Esophagus (tissue), 2 donors: ENCODE results near the gene IPO11. TPM values are rescaled to one million over a fixed set of nuclear protein-coding genes. Genes with fewer than 3 reads are reported as not detected.
"Not testable (repeated sequence)": the region's sequence is repeated elsewhere in the genome, so short reads cannot be mapped to it uniquely, and the experiment has no call there.

Experiments used
- H3K27ac ChIP-seq, 2 donors: one replicate each; pipeline ENCODE4 v1.5.1; 2013; ENCODE audit warnings: low read depth in 2 of 2, mild to moderate bottlenecking in 2 of 2, inconsistent platforms in 1 of 2, low read length in 1 of 2, moderate library complexity in 1 of 2
- H3K27me3 ChIP-seq, 2 donors: one replicate each; pipeline ENCODE4 v1.6.1; 2013; ENCODE audit warnings: low read length in 2 of 2, control low read depth in 1 of 2, mild to moderate bottlenecking in 1 of 2; ENCODE audit not compliant: insufficient read depth in 2 of 2, control insufficient read depth in 1 of 2
- H3K36me3 ChIP-seq, 2 donors: one replicate each; pipeline ENCODE4 v1.6.1; 2013; ENCODE audit warnings: low read length in 1 of 2; ENCODE audit not compliant: control insufficient read depth in 2 of 2, insufficient read depth in 2 of 2
- H3K4me1 ChIP-seq, 2 donors: one replicate each; pipeline ENCODE4 v1.6.1; 2013; ENCODE audit warnings: low read length in 1 of 2; ENCODE audit not compliant: control insufficient read depth in 2 of 2, insufficient read depth in 2 of 2
- H3K4me3 ChIP-seq, 2 donors: one replicate each; pipeline ENCODE4 v1.5.1; 2013; ENCODE audit warnings: low read length in 2 of 2, mild to moderate bottlenecking in 2 of 2, low read depth in 1 of 2, moderate library complexity in 1 of 2
- H3K9me3 ChIP-seq, 2 donors: one replicate each; pipeline ENCODE4 v1.6.1; 2013; ENCODE audit warnings: mild to moderate bottlenecking in 2 of 2, low read depth in 1 of 2, low read length in 1 of 2, moderate library complexity in 1 of 2; ENCODE audit not compliant: control insufficient read depth in 2 of 2, insufficient read depth in 1 of 2
- WGBS, 2 donors: extraction: QIAGEN DNeasy Blood & Tissue Kit; methylation state at CpG; one replicate each; pipeline ENCODE4 v1.1.7; 2013; 5-methylcytosine and 5-hydroxymethylcytosine counted together
- polyA plus RNA-seq, 2 donors: library from polyadenylated mRNA; stranded (reverse); fragments of 200-250 nt; gene quantifications; one replicate each; pipeline ENCODE4 v1.2.3, GENCODE V29; 2013
- donor health status: healthy with polysubstance abuse.
- donor health status: Bipolar disorder and iron deficiency.

IPO11 gene
- polyA plus RNA-seq, 2 donors = 5.4 to 9.1 TPM

DNA sequence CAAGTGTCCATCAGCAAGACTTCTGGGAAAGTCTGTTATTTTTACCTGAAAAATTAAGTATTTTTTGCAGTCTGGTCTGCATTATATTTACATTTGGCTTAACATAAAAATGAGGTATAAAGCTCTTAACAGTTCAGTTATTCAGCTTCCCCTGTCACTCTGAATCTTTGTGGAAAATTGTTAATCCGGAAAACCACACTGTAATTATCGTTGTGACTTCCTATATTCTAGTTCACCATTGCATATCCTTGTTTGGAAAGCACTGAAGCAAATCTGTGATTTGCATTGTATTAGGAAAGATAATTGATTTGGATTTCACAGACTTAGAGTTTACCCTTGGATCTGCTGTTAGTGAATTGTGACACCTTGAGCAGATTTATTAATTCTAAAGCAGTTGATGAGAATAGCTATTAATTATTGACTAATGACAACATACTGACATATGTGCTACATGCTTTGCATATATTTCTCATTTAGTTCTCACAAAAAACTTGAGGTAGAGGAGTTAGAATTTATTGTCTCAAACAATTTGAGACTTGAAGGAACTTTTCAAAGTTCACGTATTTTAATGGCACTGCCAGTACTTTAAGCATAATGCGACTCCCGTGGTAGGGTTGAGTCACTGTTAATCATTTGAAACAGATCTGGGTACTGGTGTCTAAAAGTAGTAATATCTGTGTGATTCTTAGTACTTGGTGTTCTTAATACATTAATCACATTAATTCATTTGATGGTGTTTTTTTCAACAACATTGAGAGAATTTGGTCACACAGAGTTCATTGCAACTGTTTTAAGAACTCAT, 94.3 kb downstream of the IPO11 start:
- Histone ChIP-seq H3K36me3 (no peaks in the 10 kb centered on the region), H3K27ac (no peak overlapping the region), H3K9me3 (no peaks in the 10 kb centered on the region), H3K27me3 (no peaks in the 10 kb centered on the region), H3K4me1 (no peaks in the 10 kb centered on the region), H3K4me3 (no peak overlapping the region)
- 84 to 87% methylated on average over 5 of the region's 5 CpGs for WGBS, 2 donors

DNA sequence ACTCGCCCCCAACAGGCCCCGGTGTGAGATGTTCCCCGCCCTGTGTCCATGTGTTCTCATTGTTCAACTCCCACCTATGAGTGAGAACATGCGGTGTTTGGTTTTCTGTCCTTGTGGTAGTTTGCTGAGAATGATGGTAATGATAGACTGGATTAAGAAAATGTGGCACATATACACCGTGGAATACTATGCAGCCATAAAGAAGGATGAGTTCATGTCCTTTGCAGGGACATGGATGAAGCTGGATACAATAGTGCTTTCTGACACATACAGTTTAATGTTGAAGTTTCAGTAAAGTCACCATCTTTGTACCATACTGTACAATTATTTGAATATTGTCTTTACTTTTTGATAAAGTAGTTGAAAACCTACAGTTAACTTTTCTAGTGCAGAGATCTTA, 96.2 kb downstream of the IPO11 start:
- not testable (repeated sequence) for H3K27ac ChIP-seq, H3K9me3 ChIP-seq, H3K36me3 ChIP-seq, H3K4me3 ChIP-seq, H3K4me1 ChIP-seq, H3K27me3 ChIP-seq
- 97% methylated on average over 5 of the region's 5 CpGs for WGBS, 2 donors

DNA sequence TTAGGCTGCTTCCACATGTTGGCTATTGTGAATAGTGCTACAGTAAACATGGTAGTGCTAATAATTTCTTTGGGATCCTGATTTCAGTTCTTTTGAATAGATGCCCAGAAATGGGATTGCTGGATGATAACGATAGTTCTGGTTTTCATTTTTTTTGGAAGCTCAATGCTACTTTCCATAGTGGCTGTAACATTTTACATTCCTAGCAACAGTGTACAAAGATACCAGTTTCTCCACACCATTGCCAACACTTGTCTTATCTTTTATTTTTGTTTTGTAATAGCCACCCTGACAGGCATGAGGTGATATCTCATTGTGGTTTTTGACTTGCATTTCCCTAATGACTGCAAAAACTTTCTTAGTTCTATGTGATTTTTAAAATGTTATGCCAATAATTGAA, 97.2 kb downstream of the IPO11 start:
- Histone ChIP-seq H3K27ac (no peak overlapping the region), H3K4me3 (no peak overlapping the region), H3K4me1 (no peaks in the 10 kb centered on the region), H3K9me3 (no peaks in the 10 kb centered on the region), H3K36me3 (no peaks in the 10 kb centered on the region), H3K27me3 (no peaks in the 10 kb centered on the region)
- 76 to 81% methylated on average over 1 of the region's 1 CpG for WGBS, 2 donors

DNA sequence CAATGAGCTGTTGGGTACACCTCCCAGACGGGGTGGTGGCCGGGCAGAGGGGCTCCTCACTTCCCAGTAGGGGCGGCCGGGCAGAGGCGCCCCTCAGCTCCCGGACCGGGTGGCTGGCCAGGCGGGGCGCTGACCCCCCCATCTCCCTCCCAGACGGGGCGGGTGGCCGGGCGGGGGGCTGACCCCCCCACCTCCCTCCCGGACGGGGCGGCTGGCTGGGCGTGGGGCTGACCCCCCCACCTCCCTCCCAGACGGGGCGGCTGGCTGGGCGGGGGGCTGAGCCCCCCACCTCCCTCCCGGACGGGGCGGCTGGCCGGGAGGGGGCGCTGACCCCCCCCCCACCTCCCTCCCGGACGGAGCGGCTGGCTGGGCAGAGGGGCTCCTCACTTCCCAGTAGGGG, 100.5 kb downstream of the IPO11 start:
- not testable (repeated sequence) for H3K4me3 ChIP-seq, H3K36me3 ChIP-seq
- 92 to 95% methylated on average over 8 to 25 of the region's 28 CpGs for whole genome bisulfite sequencing, 2 donors

DNA sequence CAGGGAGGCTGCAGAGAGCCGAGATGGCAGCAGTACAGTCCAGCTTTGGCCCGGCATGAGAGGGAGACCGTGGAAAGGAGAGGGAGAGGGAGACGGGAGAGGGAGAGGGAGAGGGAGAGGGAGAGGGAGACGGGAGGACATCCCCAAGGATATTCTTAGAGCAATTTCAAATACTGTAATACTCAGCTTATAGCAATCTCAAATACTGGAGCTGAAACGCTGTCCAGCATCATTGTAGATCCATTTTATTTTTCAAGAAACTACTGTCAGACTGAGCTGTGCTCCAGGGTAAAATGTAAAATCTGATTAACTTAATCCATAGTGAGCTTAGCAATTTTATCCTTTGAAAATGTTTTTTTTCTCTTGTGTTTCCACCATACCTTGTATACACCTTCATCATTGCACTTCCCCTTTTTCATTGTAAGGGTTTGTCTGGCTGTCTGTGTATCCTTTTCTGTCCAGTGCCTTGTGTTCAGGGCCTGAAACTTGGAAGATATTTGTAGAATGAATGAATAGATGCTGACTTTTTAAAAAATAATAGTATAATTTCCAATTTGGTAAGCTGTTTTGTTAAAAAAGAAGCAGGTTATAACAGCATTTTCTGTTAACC, 102.1 kb downstream of the IPO11 start:
- H3K27me3 ChIP-seq = no peaks in the 10 kb centered on the region
- H3K9me3 ChIP-seq = no peaks in the 10 kb centered on the region
- no peaks in the 10 kb centered on the region for H3K4me1 ChIP-seq
- peaks cover 0 to under 1% of the 10 kb centered on the region in 2 donors for H3K36me3 ChIP-seq
- H3K27ac ChIP-seq = no peak overlapping the region
- no peak overlapping the region for H3K4me3 ChIP-seq
- 84 to 97% methylated on average over 3 to 5 of the region's 6 CpGs for WGBS, 2 donors

More for the DNA sequence above, 100.5 kb downstream of the IPO11 start:
- not testable (repeated sequence) for H3K9me3 ChIP-seq, H3K4me1 ChIP-seq, H3K27ac ChIP-seq, H3K27me3 ChIP-seq

GRCh38 chr5:62520812-62521211, 108.2 kb downstream of the IPO11 start:
- H3K4me1 ChIP-seq, H3K27ac ChIP-seq, H3K36me3 ChIP-seq, H3K27me3 ChIP-seq, H3K9me3 ChIP-seq, H3K4me3 ChIP-seq: not testable (repeated sequence)
- 96 to 97% methylated on average over 1 of the region's 1 CpG for WGBS, 2 donors

DNA sequence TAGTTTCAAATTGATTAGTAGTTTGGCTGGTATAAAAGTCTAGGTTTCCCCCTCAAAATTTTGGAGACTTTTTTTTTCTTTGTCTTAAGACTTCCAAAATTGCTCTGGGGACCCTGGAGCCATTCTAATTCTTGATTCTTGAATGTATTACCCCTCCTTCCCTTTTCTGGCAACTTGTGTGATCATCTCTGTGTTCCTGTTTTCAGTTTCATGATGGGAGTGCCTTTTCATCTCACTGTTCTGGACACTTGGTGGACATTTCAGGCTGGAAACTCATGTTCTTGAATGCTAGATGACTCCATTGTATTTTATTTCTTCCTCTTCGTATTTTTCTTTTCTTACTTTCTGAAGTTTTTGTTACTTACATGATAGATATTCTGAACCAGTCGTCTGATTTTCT, 108.8 kb downstream of the IPO11 start:
- Histone ChIP-seq H3K36me3 (peaks cover 0 to 2% of the 10 kb centered on the region in 2 donors), H3K27ac (no peak overlapping the region), H3K9me3 (no peaks in the 10 kb centered on the region), H3K27me3 (no peaks in the 10 kb centered on the region), H3K4me1 (no peaks in the 10 kb centered on the region), H3K4me3 (no peak overlapping the region)
- 72 to 84% methylated on average over 2 of the region's 2 CpGs for whole genome bisulfite sequencing, 2 donors

- Histone ChIP-seq H3K27ac (no peak overlapping the region), H3K4me3 (no peak overlapping the region), H3K27me3 (no peaks in the 10 kb centered on the region), H3K9me3 (no peaks in the 10 kb centered on the region), H3K36me3 (peaks cover 0 to 2% of the 10 kb centered on the region in 2 donors), H3K4me1 (no peaks in the 10 kb centered on the region)
- 98 to 100% methylated on average over 1 of the region's 1 CpG for WGBS, 2 donors
These were observed 110.2 kb downstream of the IPO11 start for GRCh38 chr5:62522811-62523210.

GRCh38 chr5:62533597-62533996, 121.0 kb downstream of the IPO11 start:
- WGBS, 2 donors = 97 to 98% methylated on average over 2 of the region's 2 CpGs
- H3K4me3 ChIP-seq = no peak overlapping the region
- H3K9me3 ChIP-seq = no peaks in the 10 kb centered on the region
- H3K27ac ChIP-seq = no peak overlapping the region
- no peaks in the 10 kb centered on the region for H3K36me3 ChIP-seq
- H3K4me1 ChIP-seq = no peaks in the 10 kb centered on the region
- H3K27me3 ChIP-seq = no peaks in the 10 kb centered on the region
